Fibroblast of pulmonary artery (primary cell): ENCODE results near the gene P2RY6.

Experiments used
- DNase-seq: peaks from one replicate; pipeline ENCODE4 v3.0.0-alpha.2; 2010; ENCODE audit warnings: low read depth
- H3K4me3 ChIP-seq: replicated peaks from 2 replicates; pipeline ENCODE4 v1.5.1; 2011; ENCODE audit warnings: low read depth, mild to moderate bottlenecking, control low read depth, low read length, moderate library complexity
- CTCF ChIP-seq: IDR thresholded peaks from 2 replicates; pipeline ENCODE4 v1.5.1; 2011; ENCODE audit warnings: mild to moderate bottlenecking, control low read depth, low read length, inconsistent platforms; ENCODE audit errors: missing control alignments

P2RY6 gene

DNA sequence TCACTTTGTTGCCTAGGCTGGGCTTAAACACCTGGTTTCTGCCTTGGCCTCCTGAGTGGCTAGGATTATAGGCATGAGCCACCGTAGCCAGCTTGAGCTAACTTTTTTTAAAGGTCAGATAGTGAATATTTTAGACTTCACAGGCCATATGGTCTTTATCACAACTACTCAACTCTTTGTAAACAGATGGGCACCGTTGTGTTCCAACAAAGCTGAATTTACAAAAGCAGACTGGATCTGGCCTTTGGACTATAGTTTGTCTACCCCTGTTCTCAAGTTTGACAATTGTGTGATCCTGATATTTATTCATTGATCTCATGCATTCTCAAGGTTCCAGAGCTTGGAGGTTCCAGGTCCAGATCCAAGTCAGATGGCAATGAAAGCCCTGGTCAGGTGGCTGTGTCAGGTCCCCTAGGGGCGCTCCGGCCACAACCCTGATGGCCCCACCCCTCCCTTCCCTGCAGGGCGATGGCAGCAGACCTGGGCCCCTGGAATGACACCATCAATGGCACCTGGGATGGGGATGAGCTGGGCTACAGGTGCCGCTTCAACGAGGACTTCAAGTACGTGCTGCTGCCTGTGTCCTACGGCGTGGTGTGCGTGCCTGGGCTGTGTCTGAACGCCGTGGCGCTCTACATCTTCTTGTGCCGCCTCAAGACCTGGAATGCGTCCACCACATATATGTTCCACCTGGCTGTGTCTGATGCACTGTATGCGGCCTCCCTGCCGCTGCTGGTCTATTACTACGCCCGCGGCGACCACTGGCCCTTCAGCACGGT is 38.3 kb upstream of the P2RY6 start:
- no peak for DNase-seq
- no peak overlapping the region for H3K4me3 ChIP-seq
- no peak for TF ChIP-seq CTCF

- no peak for TF ChIP-seq CTCF
- DNase-seq = no peak
- H3K4me3 ChIP-seq = no peak overlapping the region
Measured at GRCh38 chr11:73234471-73235181, 37.5 kb upstream of the P2RY6 start.

DNA sequence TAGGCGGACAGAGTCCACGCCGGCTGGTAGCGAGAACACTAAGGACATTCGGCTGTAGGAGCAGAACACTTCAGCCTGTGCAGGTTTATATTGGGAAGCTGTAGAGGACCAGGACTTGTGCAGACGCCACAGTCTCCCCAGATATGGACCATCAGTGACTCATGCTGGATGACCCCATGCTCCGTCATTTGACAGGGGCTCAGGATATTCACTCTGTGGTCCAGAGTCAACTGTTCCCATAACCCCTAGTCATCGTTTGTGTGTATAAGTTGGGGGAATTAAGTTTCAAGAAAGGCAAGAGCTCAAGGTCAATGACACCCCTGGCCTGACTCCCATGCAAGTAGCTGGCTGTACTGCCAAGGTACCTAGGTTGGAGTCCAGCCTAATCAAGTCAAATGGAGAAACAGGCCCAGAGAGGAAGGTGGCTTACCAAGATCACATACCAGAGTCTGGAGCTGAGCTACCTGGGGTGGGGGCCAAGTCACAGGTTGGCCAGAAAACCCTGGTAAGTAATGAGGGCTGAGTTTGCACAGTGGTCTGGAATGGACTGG is 36.8 kb upstream of the P2RY6 start:
- no peak for TF ChIP-seq CTCF
- no peak for DNase-seq
- no peak overlapping the region for H3K4me3 ChIP-seq

- no peak overlapping the region for H3K4me3 ChIP-seq
- no peak for TF ChIP-seq CTCF
- no peak for DNase-seq
Measured at GRCh38 chr11:73236205-73236765, 35.9 kb upstream of the P2RY6 start.

DNA sequence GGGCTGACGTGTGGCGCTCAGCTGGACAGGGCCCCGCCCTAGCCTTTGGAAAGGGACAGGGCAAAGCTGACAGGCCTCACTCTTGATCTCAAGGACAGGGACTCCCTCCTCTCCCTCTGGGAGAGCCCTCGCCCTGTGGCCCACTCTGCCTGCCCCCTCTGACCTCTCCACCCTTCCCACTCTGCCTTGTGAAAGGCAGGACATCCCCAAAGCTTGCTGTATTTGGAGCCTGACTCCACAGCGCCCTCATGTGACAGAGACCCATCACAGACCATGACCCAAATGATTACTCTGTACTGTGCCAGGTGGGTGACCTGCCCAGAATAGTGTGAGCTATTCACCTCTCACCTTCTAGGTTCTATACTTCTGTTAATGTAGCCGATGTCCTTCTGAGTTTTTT is 35.3 kb upstream of the P2RY6 start:
- peak; percentile 45 for DNase-seq

More for the DNA sequence above, 35.3 kb upstream of the P2RY6 start:
- H3K4me3 ChIP-seq = no peak overlapping the region
- peak; percentile 61 for TF ChIP-seq CTCF
